Nephron progenitor cell (in vitro differentiated cells): Measurements from ENCODE around the gene TRIB2.

Experiments used
- DNase-seq: peaks from one replicate; pipeline ENCODE4 v3.0.0; 2021
- H3K27ac Mint-ChIP-seq: 2 replicates; pipeline ENCODE4 v1.8.0; 2021; ENCODE audit warnings: mild to moderate bottlenecking, moderate library complexity, mixed read lengths
- H3K27me3 Mint-ChIP-seq: 2 replicates; pipeline ENCODE4 v1.8.0; 2021; ENCODE audit warnings: mild to moderate bottlenecking, low read depth, mixed read lengths; ENCODE audit not compliant: poor library complexity
- H3K36me3 Mint-ChIP-seq: 2 replicates; pipeline ENCODE4 v1.8.0; 2021; ENCODE audit warnings: low read depth, mixed read lengths
- H3K4me1 Mint-ChIP-seq: 2 replicates; pipeline ENCODE4 v1.8.0; 2021; ENCODE audit warnings: mixed read lengths
- H3K4me3 Mint-ChIP-seq: 2 replicates; pipeline ENCODE4 v1.8.0; 2021; ENCODE audit warnings: mild to moderate bottlenecking, moderate library complexity, mixed read lengths
- H3K9me3 Mint-ChIP-seq: 2 replicates; pipeline ENCODE4 v1.8.0; 2021; ENCODE audit warnings: mild to moderate bottlenecking, moderate library complexity, mixed read lengths
- CTCF ChIP-seq: fragments of 200-600 bp; sonication (generic); IDR thresholded peaks from 2 replicates; pipeline ENCODE4 v1.5.0; 2021; ENCODE audit warnings: antibody characterized with exemption

The TRIB2 gene

DNA sequence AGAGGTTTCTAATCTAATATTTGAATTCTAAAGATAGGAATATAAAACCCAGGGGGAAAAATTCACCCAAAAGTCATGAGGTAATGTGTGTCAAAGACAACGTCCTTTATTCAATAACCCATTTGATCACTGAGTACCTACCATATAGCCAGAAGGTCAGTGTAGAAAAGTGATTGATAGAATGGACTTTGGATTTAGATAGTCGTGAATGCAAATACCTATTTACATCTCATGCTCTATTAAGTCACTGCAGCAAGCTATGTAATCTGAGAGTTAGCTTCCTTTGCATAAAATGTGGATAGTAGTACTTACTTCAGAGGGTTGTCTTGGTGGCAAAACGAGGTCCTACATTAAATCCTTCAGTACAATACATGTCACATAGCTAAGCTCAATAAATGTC is 27.8 kb upstream of the TRIB2 start:
- no peak for DNase-seq
- no peak for TF ChIP-seq CTCF
- no peak overlapping the region for H3K27ac Mint-ChIP-seq
- peaks cover 15% of the 10 kb centered on the region for H3K36me3 Mint-ChIP-seq
- peaks cover 8% of the 10 kb centered on the region for H3K4me1 Mint-ChIP-seq
- H3K9me3 Mint-ChIP-seq, result peaks cover 43% of the 10 kb centered on the region
- H3K4me3 Mint-ChIP-seq, result no peak overlapping the region
- H3K27me3 Mint-ChIP-seq, result peaks cover 20% of the 10 kb centered on the region

DNA sequence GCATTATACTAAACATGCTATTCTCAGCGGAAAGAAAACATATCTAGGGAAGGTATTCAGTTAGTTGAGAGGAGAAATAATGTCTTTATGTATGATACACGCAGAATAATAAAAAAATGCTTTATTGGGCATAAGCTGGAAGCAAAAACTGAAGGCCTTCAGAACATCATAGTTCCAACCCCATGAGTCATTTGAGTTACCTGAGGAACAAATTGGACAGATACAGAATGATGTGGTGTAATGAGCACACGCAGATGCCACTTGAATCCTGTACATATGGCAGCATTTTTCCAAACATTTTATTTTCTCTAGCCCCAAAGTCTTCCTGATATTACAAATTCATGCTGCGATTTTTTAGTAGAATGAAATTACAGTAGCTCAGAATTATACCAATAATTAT is 23.2 kb upstream of the TRIB2 start:
- Mint-ChIP-seq H3K9me3 (peaks cover 62% of the 10 kb centered on the region), H3K27me3 (peaks cover 13% of the 10 kb centered on the region), H3K4me1 (no peaks in the 10 kb centered on the region), H3K4me3 (no peak overlapping the region), H3K27ac (no peak overlapping the region), H3K36me3 (peaks cover 15% of the 10 kb centered on the region)
- DNase-seq, result no peak
- TF ChIP-seq CTCF, result no peak

GRCh38 chr2:12694990-12695774 is 21.6 kb upstream of the TRIB2 start:
- no peak overlapping the region for H3K4me3 Mint-ChIP-seq
- H3K36me3 Mint-ChIP-seq, result peaks cover 11% of the 10 kb centered on the region
- DNase-seq, result no peak
- TF ChIP-seq CTCF, result no peak
- H3K9me3 Mint-ChIP-seq, result peaks cover 51% of the 10 kb centered on the region
- no peak overlapping the region for H3K27ac Mint-ChIP-seq
- H3K27me3 Mint-ChIP-seq, result peaks cover 16% of the 10 kb centered on the region
- no peaks in the 10 kb centered on the region for H3K4me1 Mint-ChIP-seq

DNA sequence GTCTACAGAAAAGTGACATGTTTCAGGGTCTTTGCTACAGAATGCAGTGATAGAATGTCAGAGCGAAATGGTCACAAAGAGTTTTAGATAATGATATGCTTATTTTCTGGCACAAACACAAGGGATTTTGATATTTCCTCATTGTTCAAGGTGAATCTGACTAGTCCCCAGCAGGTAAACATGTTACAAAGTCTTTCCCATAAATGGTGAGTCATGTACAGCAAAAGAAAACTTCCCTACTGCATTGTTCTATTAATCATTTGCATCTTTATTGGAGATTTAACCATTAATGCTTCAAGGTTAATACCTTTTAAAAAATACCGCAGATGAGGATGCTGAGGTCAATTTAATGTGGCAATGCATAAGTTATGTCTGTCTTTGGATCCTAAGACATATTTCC is 19.1 kb upstream of the TRIB2 start:
- Mint-ChIP-seq H3K9me3 (peaks cover 28% of the 10 kb centered on the region), H3K27me3 (peaks cover 9% of the 10 kb centered on the region), H3K36me3 (peaks cover 7% of the 10 kb centered on the region), H3K4me1 (no peaks in the 10 kb centered on the region), H3K4me3 (no peak overlapping the region), H3K27ac (no peak overlapping the region)
- DNase-seq, result no peak
- no peak for TF ChIP-seq CTCF

DNA sequence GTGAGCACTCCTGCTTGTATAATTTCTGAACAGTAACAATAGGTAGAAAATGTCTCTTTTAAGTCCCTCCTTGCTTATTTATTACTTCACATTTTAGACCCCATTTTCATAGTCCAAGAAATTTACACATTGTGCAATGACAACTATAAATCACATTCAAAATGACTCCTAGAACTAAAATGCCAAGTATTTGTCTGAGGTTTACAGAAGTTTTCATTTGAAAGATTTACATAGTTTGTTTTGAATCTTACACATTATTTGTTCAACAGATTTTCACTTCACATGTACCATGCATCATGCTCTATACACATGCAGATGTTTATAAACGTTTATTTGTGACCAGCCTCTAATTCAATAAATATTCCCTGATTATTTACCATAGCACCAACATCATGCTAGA is 15.7 kb upstream of the TRIB2 start:
- peaks cover 6% of the 10 kb centered on the region for H3K4me1 Mint-ChIP-seq
- H3K27me3 Mint-ChIP-seq, result peaks cover 6% of the 10 kb centered on the region
- H3K4me3 Mint-ChIP-seq, result no peak overlapping the region
- H3K27ac Mint-ChIP-seq, result no peak overlapping the region
- DNase-seq, result no peak
- H3K9me3 Mint-ChIP-seq, result peaks cover 7% of the 10 kb centered on the region
- no peaks in the 10 kb centered on the region for H3K36me3 Mint-ChIP-seq
- TF ChIP-seq CTCF, result no peak

DNA sequence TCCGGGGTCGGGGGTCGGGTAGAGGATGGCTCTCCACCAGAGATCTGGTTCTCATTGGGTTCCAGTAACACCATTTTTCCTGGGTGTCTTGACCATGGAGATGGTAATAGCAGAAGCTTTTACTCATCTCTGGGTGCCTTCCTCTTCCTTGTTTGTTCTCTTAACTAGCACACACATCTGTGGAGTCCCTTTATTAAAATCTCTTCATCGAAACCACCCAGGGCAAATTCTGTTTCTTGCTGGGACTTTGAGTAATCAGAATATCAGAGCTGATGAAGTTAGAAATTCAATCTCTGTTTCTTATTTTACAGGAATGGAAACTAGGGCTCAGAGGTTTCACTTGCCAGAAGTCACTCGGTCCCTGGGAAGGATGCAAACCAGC is 15.0 kb upstream of the TRIB2 start:
- no peak for DNase-seq
- TF ChIP-seq CTCF, result no peak
- Mint-ChIP-seq H3K4me3 (no peak overlapping the region), H3K4me1 (peaks cover 6% of the 10 kb centered on the region), H3K36me3 (no peaks in the 10 kb centered on the region), H3K27ac (no peak overlapping the region), H3K27me3 (peaks cover 6% of the 10 kb centered on the region), H3K9me3 (no peaks in the 10 kb centered on the region)
